Muscle of leg (tissue), 11 donors: ENCODE results near the gene SMARCA4. TPM values are rescaled to one million over a fixed set of nuclear protein-coding genes. Genes with fewer than 3 reads are reported as not detected.
"Not testable (repeated sequence)": the region's sequence is repeated elsewhere in the genome, so short reads cannot be mapped to it uniquely, and the experiment has no call there.

Experiments used
- DNase-seq: peaks from one replicate; pipeline ENCODE4 v3.0.0; 2013
- H3K27ac ChIP-seq: one replicate; pipeline ENCODE4 v1.5.1; 2013; ENCODE audit warnings: mild to moderate bottlenecking, low read length, control low read depth
- H3K27me3 ChIP-seq: one replicate; pipeline ENCODE4 v1.6.1; 2013; ENCODE audit warnings: low read length; ENCODE audit not compliant: control insufficient read depth, insufficient read depth
- H3K36me3 ChIP-seq: one replicate; pipeline ENCODE4 v1.6.1; 2013; ENCODE audit warnings: low read length; ENCODE audit not compliant: control insufficient read depth, insufficient read depth
- H3K4me1 ChIP-seq: one replicate; pipeline ENCODE4 v1.6.1; 2013; ENCODE audit warnings: low read length; ENCODE audit not compliant: control insufficient read depth, insufficient read depth
- H3K4me3 ChIP-seq: one replicate; pipeline ENCODE4 v1.5.1; 2013; ENCODE audit warnings: low read length, control low read depth
- H3K9me3 ChIP-seq: replicated peaks from 2 replicates; pipeline ENCODE4 v1.6.1; 2013; ENCODE audit warnings: low read depth, low read length; ENCODE audit not compliant: control insufficient read depth
- WGBS: methylation state at CpG from one replicate; pipeline ENCODE4 v1.1.5; 2013; ENCODE audit warnings: missing lambda C conversion rate; ENCODE audit not compliant: insufficient coverage; 5-methylcytosine and 5-hydroxymethylcytosine counted together
- polyA plus RNA-seq, 8 donors: library from polyadenylated mRNA; unstranded; fragments of 120-200 nt; gene quantifications; one replicate each; pipeline versions ENCODE4 v1.2.1 to v1.2.3, GENCODE V29; 2013; ENCODE audit warnings: inconsistent platforms in 1 of 8, low replicate concordance in 1 of 8; ENCODE audit not compliant: insufficient read length in 8 of 8, insufficient read depth in 1 of 8
- total RNA-seq: library from RNA; stranded (reverse); fragments of 120-200 nt; gene quantifications from one replicate; pipeline ENCODE4 v1.2.4, GENCODE V29; 2013

SMARCA4 gene
- total and polyA plus RNA-seq, 9 donors, result 60.2 to 121 (median 101) TPM

GRCh38 chr19:11076792-11077191 is 116.0 kb downstream of the SMARCA4 start:
- H3K4me3 ChIP-seq, H3K36me3 ChIP-seq, H3K27ac ChIP-seq, H3K27me3 ChIP-seq, H3K4me1 ChIP-seq, H3K9me3 ChIP-seq, DNase-seq: not testable (repeated sequence)
- WGBS, result 89% methylated on average over 5 of the region's 9 CpGs

DNA sequence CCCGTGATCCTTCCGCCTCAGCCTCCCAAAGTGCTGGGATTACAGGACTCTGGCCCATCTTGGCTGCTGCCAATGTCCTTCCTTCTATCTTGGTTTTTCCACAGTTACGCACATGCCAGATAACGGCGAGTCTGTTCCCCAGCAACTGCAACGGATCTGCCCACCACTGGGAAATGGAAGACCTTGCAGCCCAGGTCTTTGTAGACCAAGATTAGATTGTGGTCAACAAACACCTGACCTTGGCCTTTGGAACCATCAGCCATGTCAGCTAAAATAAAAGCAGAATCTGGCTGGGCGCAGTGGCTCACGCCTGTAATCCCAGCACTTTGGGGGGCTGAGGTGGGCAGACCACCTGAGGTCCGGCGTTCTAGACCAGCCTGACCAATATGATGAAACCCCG is 118.1 kb downstream of the SMARCA4 start:
- Histone ChIP-seq H3K4me3 (no peak overlapping the region), H3K27me3 (no peaks in the 10 kb centered on the region), H3K4me1 (peaks cover 6% of the 10 kb centered on the region), H3K27ac (no peak overlapping the region), H3K36me3 (no peaks in the 10 kb centered on the region), H3K9me3 (no peaks in the 10 kb centered on the region)
- no peak for DNase-seq
- WGBS, result 96% methylated on average over 10 of the region's 11 CpGs

GRCh38 chr19:11079999-11080398 is 119.2 kb downstream of the SMARCA4 start:
- Histone ChIP-seq H3K4me3 (no peak overlapping the region), H3K27ac (no peak overlapping the region), H3K9me3 (no peaks in the 10 kb centered on the region), H3K4me1 (peaks cover 8% of the 10 kb centered on the region), H3K27me3 (no peaks in the 10 kb centered on the region), H3K36me3 (no peaks in the 10 kb centered on the region)
- 91% methylated on average over 8 of the region's 9 CpGs for WGBS
- DNase-seq, result no peak

GRCh38 chr19:11087870-11088505 is 127.2 kb downstream of the SMARCA4 start:
- WGBS, result 92% methylated on average over 1 of the region's 4 CpGs
- Histone ChIP-seq H3K27ac (peak overlapping the region; percentile 99), H3K9me3 (no peaks in the 10 kb centered on the region), H3K4me3 (no peak overlapping the region), H3K27me3 (no peaks in the 10 kb centered on the region), H3K4me1 (peaks cover 43% of the 10 kb centered on the region), H3K36me3 (peaks cover 4% of the 10 kb centered on the region)
- DNase-seq, result no peak

DNA sequence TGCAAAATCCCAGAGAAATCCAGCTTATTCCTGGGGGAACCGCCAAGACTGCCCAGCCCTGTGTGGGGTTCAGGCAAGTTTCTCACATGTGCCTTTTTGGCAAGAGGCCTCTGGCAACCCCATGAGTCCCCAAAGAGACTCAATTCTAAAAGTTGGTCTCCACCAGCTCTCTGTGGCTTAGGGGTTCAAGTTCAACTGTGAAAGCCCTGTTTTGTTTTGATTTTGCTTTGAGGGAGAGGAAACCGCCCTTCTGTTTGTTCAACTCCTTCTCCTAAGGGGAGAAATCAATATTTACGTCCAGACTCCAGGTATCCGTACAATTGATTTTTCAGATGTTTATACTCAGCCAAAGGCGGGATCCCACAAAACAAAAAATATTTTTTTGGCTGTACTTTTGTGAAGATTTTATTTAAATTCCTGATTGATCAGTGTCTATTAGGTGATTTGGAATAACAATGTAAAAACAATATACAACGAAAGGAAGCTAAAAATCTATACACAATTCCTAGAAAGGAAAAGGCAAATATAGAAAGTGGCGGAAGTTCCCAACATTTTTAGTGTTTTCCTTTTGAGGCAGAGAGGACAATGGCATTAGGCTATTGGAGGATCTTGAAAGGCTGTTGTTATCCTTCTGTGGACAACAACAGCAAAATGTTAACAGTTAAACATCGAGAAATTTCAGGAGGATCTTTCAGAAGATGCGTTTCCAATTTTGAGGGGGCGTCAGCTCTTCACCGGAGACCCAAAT is 127.8 kb downstream of the SMARCA4 start:
- peak; percentile 76 for DNase-seq
- peak overlapping the region; percentile 76 for H3K4me3 ChIP-seq
- H3K27me3 ChIP-seq, result no peaks in the 10 kb centered on the region
- H3K27ac ChIP-seq, result peak overlapping the region; percentile 99
- H3K4me1 ChIP-seq, result peaks cover 45% of the 10 kb centered on the region
- 14% methylated on average over 2 of the region's 11 CpGs for WGBS
- H3K9me3 ChIP-seq, result no peaks in the 10 kb centered on the region
- peaks cover 5% of the 10 kb centered on the region for H3K36me3 ChIP-seq

DNA sequence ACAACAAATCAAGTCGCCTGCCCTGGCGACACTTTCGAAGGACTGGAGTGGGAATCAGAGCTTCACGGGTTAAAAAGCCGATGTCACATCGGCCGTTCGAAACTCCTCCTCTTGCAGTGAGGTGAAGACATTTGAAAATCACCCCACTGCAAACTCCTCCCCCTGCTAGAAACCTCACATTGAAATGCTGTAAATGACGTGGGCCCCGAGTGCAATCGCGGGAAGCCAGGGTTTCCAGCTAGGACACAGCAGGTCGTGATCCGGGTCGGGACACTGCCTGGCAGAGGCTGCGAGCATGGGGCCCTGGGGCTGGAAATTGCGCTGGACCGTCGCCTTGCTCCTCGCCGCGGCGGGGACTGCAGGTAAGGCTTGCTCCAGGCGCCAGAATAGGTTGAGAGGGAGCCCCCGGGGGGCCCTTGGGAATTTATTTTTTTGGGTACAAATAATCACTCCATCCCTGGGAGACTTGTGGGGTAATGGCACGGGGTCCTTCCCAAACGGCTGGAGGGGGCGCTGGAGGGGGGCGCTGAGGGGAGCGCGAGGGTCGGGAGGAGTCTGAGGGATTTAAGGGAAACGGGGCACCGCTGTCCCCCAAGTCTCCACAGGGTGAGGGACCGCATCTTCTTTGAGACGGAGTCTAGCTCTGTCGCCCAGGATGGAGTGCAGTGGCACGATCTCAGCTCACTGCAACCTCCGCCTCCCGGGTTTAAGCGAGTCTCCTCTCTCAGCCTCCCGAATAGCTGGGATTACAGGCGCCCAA is 128.6 kb downstream of the SMARCA4 start, which contains the start of gene LDLR:
Gene LDLR, plus strand, starts transcription at position 210 of the 760 bp plus-strand sequence. Its CDS starts 86 bp downstream, at position 296.
- no peaks in the 10 kb centered on the region for H3K27me3 ChIP-seq
- H3K4me1 ChIP-seq, result peaks cover 43% of the 10 kb centered on the region

GRCh38 chr19:11090014-11090263 is 129.1 kb downstream of the SMARCA4 start:
- DNase-seq, H3K27me3 ChIP-seq, H3K9me3 ChIP-seq: not testable (repeated sequence)
- 0% methylated on average over 15 of the region's 15 CpGs for WGBS
- Histone ChIP-seq H3K27ac (peak overlapping the region; percentile 99), H3K4me3 (peak overlapping the region; percentile 76), H3K4me1 (peaks cover 48% of the 10 kb centered on the region), H3K36me3 (peaks cover 14% of the 10 kb centered on the region)

More for the DNA sequence above, 128.6 kb downstream of the SMARCA4 start, which contains the start of gene LDLR:
- peaks cover 9% of the 10 kb centered on the region for H3K36me3 ChIP-seq
- no peaks in the 10 kb centered on the region for H3K9me3 ChIP-seq
- WGBS, result 0% methylated on average over 27 of the region's 43 CpGs
- peak; percentile 98 for DNase-seq
- H3K27ac ChIP-seq, result peak within 1 kb of the TSS; percentile 99
- H3K4me3 ChIP-seq, result peak within 1 kb of the TSS; percentile 96

- WGBS, result 0% methylated on average over 49 of the region's 64 CpGs
- Histone ChIP-seq H3K4me1 (peaks cover 43% of the 10 kb centered on the region), H3K4me3 (peak overlapping the region; percentile 96), H3K27ac (peak overlapping the region; percentile 99), H3K36me3 (peaks cover 14% of the 10 kb centered on the region), H3K27me3 (no peaks in the 10 kb centered on the region), H3K9me3 (no peaks in the 10 kb centered on the region)
- DNase-seq, result peak; percentile 99
Observed at GRCh38 chr19:11090264-11090996, 129.6 kb downstream of the SMARCA4 start.

DNA sequence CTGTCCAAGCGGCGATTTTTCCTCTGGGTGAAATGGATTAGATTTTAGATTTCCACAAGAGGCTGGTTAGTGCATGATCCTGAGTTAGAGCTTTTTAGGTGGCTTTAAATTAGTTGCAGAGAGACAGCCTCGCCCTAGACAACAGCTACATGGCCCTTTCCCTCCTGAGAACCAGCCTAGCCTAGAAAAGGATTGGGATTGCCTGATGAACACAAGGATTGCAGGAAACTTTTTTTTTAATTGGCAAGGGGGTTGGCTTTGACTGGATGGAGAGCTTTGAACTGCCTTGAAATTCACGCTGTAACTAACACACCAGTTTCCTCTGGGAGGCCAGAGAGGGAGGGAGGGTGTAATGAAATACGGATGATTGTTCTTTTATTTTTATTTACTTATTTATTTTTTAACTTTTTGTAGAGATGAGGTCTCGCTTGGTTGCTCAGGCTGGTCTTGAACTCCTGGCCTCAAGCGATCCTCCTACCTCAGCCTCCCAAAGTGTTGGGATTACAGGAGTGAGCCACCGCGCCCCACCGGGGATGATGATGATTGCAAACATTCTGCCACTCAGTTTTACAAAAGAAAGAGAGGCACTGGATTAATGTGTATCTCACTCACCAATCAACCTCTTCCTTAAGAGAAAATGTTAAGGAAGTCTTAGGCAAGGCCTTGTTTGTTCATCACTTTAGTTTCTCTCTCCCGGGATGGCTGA is 130.3 kb downstream of the SMARCA4 start:
- Histone ChIP-seq H3K9me3 (no peaks in the 10 kb centered on the region), H3K36me3 (peaks cover 14% of the 10 kb centered on the region), H3K27ac (peak overlapping the region; percentile 99), H3K4me3 (peak overlapping the region; percentile 96), H3K4me1 (peaks cover 48% of the 10 kb centered on the region), H3K27me3 (no peaks in the 10 kb centered on the region)
- WGBS, result no CpG with 5 or more reads among the region's 11 CpGs
- peak; percentile 50 for DNase-seq
